Bone marrow (tissue), 2 donors: Measurements from ENCODE around the gene SRRM3.
"Not testable (repeated sequence)": the region's sequence is repeated elsewhere in the genome, so short reads cannot be mapped to it uniquely, and the experiment has no call there.

Experiments
- DNase-seq, 2 donors: peaks; one replicate each; lab custom pipeline; 2025; lab: John Stamatoyannopoulos, UW

SRRM3 gene

GRCh38 chr7:76231071-76231470 lies 29.4 kb downstream of the SRRM3 start:
- DNase-seq: no peak

- no peak for DNase-seq
Measured at GRCh38 chr7:76231583-76231982, 29.9 kb downstream of the SRRM3 start.

GRCh38 chr7:76232698-76233097 lies 31.0 kb downstream of the SRRM3 start:
- DNase-seq: no peak

GRCh38 chr7:76233538-76234281 lies 32.0 kb downstream of the SRRM3 start:
- no peak for DNase-seq

GRCh38 chr7:76234282-76234584 lies 32.5 kb downstream of the SRRM3 start:
- DNase-seq: no peak

- peak in 1 of 2 donors; percentile 52 for DNase-seq
Measured at GRCh38 chr7:76234931-76235441, 33.3 kb downstream of the SRRM3 start.

GRCh38 chr7:76236224-76236623 lies 34.5 kb downstream of the SRRM3 start:
- DNase-seq: no peak

- DNase-seq: no peak
Measured at GRCh38 chr7:76238326-76238725, 36.6 kb downstream of the SRRM3 start.

- DNase-seq: no peak
Measured at GRCh38 chr7:76241141-76241540, 39.4 kb downstream of the SRRM3 start.

- not testable (repeated sequence) for DNase-seq
Measured at GRCh38 chr7:76242517-76243063, 40.9 kb downstream of the SRRM3 start.

GRCh38 chr7:76244781-76245391 lies 43.2 kb downstream of the SRRM3 start:
- no peak for DNase-seq

- DNase-seq: no peak
Measured at GRCh38 chr7:76246804-76247389, 45.2 kb downstream of the SRRM3 start.

GRCh38 chr7:76247938-76248337 lies 46.2 kb downstream of the SRRM3 start:
- DNase-seq: no peak

GRCh38 chr7:76252021-76252420 lies 50.3 kb downstream of the SRRM3 start:
- no peak for DNase-seq

GRCh38 chr7:76254781-76255180 lies 53.1 kb downstream of the SRRM3 start:
- DNase-seq: no peak

- no peak for DNase-seq
Measured at GRCh38 chr7:76257973-76258372, 56.3 kb downstream of the SRRM3 start.

GRCh38 chr7:76259124-76260093 lies 57.7 kb downstream of the SRRM3 start:
- DNase-seq: no peak

GRCh38 chr7:76260171-76260703 lies 58.5 kb downstream of the SRRM3 start:
- no peak for DNase-seq

- no peak for DNase-seq
Measured at GRCh38 chr7:76261329-76261728, 59.6 kb downstream of the SRRM3 start.

GRCh38 chr7:76261931-76262330 lies 60.2 kb downstream of the SRRM3 start:
- no peak for DNase-seq

GRCh38 chr7:76262683-76263402 lies 61.1 kb downstream of the SRRM3 start:
- peak; percentile 11 to 24 for DNase-seq
